Lung (tissue), 12 donors: ENCODE results near the gene SETD1A. TPM values are rescaled to one million over a fixed set of nuclear protein-coding genes. Genes with fewer than 3 reads are reported as not detected.

ENCODE experiments used
- ATAC-seq: fragments of 200-7000 bp; cut with Tn5 transposase; one replicate; pipeline ENCODE4 v1.9.1; 2020; ENCODE audit warnings: moderate number of reproducible peaks; ENCODE audit not compliant: insufficient read depth, low FRiP score
- DNase-seq, 3 donors: peaks; one replicate each; pipeline ENCODE4 v3.0.0-alpha.2; 2013 to 2017
- H3K27ac ChIP-seq, 2 donors: one replicate each; pipeline ENCODE4 v1.5.1; 2013; ENCODE audit warnings: mild to moderate bottlenecking in 2 of 2, moderate library complexity in 2 of 2, control low read depth in 1 of 2, inconsistent platforms in 1 of 2, low read depth in 1 of 2, low read length in 1 of 2
- H3K27me3 ChIP-seq, 3 donors: one replicate each; pipeline ENCODE4 v1.5.1; 2013; ENCODE audit warnings: low read length in 2 of 3; ENCODE audit not compliant: control insufficient read depth in 3 of 3, insufficient read depth in 3 of 3
- H3K36me3 ChIP-seq, 4 donors: one replicate each; pipeline ENCODE4 v1.5.1; 2013; ENCODE audit warnings: low read length in 4 of 4, mild to moderate bottlenecking in 1 of 4, moderate library complexity in 1 of 4; ENCODE audit not compliant: control insufficient read depth in 4 of 4, insufficient read depth in 4 of 4
- H3K4me1 ChIP-seq, 5 donors: one replicate each; pipeline ENCODE4 v1.5.1; 2013; ENCODE audit warnings: low read length in 5 of 5, mild to moderate bottlenecking in 2 of 5, moderate library complexity in 1 of 5; ENCODE audit not compliant: control insufficient read depth in 5 of 5, insufficient read depth in 5 of 5
- H3K4me3 ChIP-seq: one replicate; pipeline ENCODE4 v1.5.1; 2013; ENCODE audit warnings: mild to moderate bottlenecking, control low read depth, moderate library complexity
- H3K9ac ChIP-seq, 2 donors: one replicate each; pipeline ENCODE4 v1.5.1; 2013; ENCODE audit warnings: low read length in 2 of 2, control low read depth in 1 of 2; ENCODE audit not compliant: insufficient read depth in 1 of 2
- H3K9me3 ChIP-seq, 4 donors: one replicate each; pipeline ENCODE4 v1.5.1; 2013; ENCODE audit warnings: low read length in 3 of 4, mild to moderate bottlenecking in 1 of 4, moderate library complexity in 1 of 4; ENCODE audit not compliant: control insufficient read depth in 4 of 4, insufficient read depth in 3 of 4
- CTCF ChIP-seq: IDR thresholded peaks from 2 replicates; pipeline ENCODE4 v1.5.1; 2012; ENCODE audit warnings: mild to moderate bottlenecking; ENCODE audit errors: control extremely low read depth, extremely low read depth
- WGBS, 2 donors: extraction: QIAGEN DNeasy Blood & Tissue Kit; methylation state at CpG; one replicate each; pipeline ENCODE4 v1.1.7; 2013; 5-methylcytosine and 5-hydroxymethylcytosine counted together
- polyA plus RNA-seq, 2 donors: library from polyadenylated mRNA; stranded (reverse); fragments of 200-250 nt; gene quantifications; one replicate each; pipeline ENCODE4 v1.2.1, GENCODE V29; 2013
- total RNA-seq, 2 donors: library from RNA; depleted of rRNA in 1 of 2; stranded (reverse); fragments of >200 nt in 1 of 2; gene quantifications; one replicate each; pipeline ENCODE4 v1.2.1, GENCODE V29; 2014 to 2021
- donor health status: control.
- donor health status: control.
- donor health status: Bipolar disorder and iron deficiency.
- donor health status: healthy.
- donor health status: DM: yes; HTN: yes; CAD: no.

Gene SETD1A
- total and polyA plus RNA-seq, 4 donors, result 7.4 to 22.0 (median 10.9) TPM

- no peak for TF ChIP-seq CTCF
- no peak overlapping the region for H3K9ac ChIP-seq
- 86 to 90% methylated on average over 9 of the region's 9 CpGs for WGBS, 2 donors
These were observed 4.4 kb upstream of the SETD1A start for GRCh38 chr16:30953111-30953510.

GRCh38 chr16:30953511-30954124, 3.9 kb upstream of the SETD1A start:
- Histone ChIP-seq H3K36me3 (peaks cover 0 to 6% (median 0%) of the 10 kb centered on the region in 4 donors), H3K27me3 (no peaks in the 10 kb centered on the region), H3K27ac (peak overlapping the region in 1 of 2 donors; percentile 48), H3K9me3 (no peaks in the 10 kb centered on the region), H3K4me3 (no peak overlapping the region), H3K4me1 (peaks cover 0 to 36% (median 14%) of the 10 kb centered on the region in 5 donors), H3K9ac (no peak overlapping the region)
- ATAC-seq (no peak), DNase-seq (peak; percentile 73 to 84 (median 79))
- 53 to 55% methylated on average over 15 of the region's 15 CpGs for WGBS, 2 donors
- peak; percentile 12 for TF ChIP-seq CTCF

More at GRCh38 chr16:30953111-30953510, 4.4 kb upstream of the SETD1A start:
- Histone ChIP-seq H3K4me3 (no peak overlapping the region), H3K27ac (peak overlapping the region in 1 of 2 donors; percentile 48), H3K9me3 (no peaks in the 10 kb centered on the region), H3K36me3 (peaks cover 0 to 6% (median 0%) of the 10 kb centered on the region in 4 donors), H3K27me3 (no peaks in the 10 kb centered on the region), H3K4me1 (peaks cover 0 to 34% (median 13%) of the 10 kb centered on the region in 5 donors)
- ATAC-seq (no peak), DNase-seq (no peak)

GRCh38 chr16:30954993-30955392, 2.6 kb upstream of the SETD1A start:
- 88 to 93% methylated on average over 8 of the region's 8 CpGs for WGBS, 2 donors
- no peak for DNase-seq
- Histone ChIP-seq H3K4me3 (no peak overlapping the region), H3K4me1 (peaks cover 0 to 36% (median 14%) of the 10 kb centered on the region in 5 donors), H3K9ac (no peak overlapping the region), H3K27ac (no peak overlapping the region), H3K27me3 (no peaks in the 10 kb centered on the region), H3K36me3 (peaks cover 2 to 12% (median 6%) of the 10 kb centered on the region in 4 donors), H3K9me3 (no peaks in the 10 kb centered on the region)
- TF ChIP-seq CTCF, result no peak
- no peak for ATAC-seq
